NCI-H526 (cell line): Measurements from ENCODE around the gene SYNM.

Source experiments
- DNase-seq, 2 experiments: peaks; one replicate each; lab custom pipeline; 2025; lab: John Stamatoyannopoulos, UW

Gene SYNM

DNA sequence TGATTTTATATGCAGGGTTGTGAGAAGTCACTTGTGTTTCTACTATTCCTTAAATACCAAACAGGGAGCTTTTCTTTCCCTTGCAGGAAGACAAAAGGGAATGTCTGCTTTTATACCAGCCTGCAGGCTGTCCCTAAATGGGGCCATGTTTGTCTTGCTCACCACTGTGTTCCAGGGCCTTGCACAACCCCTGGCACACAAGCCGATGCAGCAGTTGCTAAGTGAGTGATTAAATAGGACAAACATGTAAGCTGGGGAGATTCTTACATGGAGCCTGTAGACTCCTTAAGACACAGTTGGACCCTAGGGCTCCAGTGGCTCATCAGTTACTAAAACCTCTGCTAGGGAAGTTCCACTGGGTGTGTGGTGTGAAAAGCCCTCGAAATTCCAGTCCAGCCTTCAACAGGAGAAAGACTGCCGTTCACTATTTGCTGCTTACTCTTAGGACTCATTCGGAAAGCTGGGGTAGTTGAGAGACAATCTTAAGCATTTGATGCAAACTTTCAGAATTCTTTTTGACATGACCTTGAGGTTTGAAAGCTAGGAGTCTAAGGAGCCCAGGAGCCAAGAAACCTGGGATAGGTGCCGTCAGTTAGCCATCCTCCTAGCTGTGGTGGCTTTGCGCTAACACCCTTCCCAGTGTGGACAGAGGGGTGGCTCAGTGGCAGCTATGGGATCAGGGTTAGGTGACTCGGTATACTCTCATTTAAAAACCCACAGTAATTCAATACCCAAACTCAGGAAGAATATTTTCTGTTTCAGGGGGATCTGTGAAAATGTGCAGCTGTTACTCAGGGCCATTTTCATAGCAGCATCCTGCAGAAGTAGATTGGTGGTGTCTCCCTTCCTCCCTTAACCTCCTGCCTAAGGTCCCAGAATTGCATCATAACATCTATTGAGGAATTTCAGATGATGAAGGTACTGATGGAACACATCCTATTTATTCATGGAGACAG, 39.1 kb downstream of the SYNM start:
- DNase-seq, result no peak

- no peak for DNase-seq
These were observed 40.1 kb downstream of the SYNM start for GRCh38 chr15:99145005-99145404.

GRCh38 chr15:99145778-99146177, 40.9 kb downstream of the SYNM start:
- DNase-seq, result no peak

DNA sequence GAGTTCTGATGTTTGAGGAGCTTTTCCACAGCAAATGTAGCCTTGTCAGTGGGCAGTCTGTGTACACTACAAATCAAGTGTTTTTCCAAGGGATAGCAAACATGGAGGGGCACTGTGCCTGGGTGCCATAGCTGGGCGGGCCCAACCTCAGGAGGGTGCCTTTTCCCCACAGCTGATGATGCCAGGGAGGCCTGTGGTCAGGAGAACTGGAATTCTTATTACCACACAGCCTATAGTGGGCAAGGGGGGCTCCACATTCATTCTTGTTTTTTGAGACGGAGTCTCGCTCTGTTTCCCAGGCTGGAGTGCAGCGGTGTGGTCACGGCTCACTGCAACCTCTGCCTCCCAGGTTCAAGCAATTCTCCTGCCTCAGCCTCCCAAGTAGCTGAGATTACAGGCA, 41.8 kb downstream of the SYNM start:
- DNase-seq, result no peak

- DNase-seq, result no peak
These were observed 44.0 kb downstream of the SYNM start for GRCh38 chr15:99148851-99149276.

DNA sequence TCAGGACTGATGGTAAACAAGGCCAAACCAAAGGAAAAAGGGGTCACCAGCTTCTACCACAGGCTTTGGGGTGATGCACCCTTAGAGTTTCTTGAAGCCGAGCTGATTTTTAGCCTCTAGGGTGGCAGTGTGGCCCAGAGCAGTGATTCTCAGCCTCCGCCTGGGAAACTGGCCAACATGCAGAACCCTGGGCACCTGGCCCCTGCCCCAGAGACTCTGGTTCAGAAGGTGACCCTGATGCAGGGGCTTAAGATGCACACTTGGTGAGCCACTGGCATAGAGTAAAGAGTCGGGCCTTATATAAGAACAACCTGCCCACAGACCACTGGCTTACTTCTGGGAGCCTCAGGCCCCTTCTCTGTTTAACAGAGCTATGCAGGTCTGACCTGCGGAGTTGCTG, 44.5 kb downstream of the SYNM start:
- no peak for DNase-seq

DNA sequence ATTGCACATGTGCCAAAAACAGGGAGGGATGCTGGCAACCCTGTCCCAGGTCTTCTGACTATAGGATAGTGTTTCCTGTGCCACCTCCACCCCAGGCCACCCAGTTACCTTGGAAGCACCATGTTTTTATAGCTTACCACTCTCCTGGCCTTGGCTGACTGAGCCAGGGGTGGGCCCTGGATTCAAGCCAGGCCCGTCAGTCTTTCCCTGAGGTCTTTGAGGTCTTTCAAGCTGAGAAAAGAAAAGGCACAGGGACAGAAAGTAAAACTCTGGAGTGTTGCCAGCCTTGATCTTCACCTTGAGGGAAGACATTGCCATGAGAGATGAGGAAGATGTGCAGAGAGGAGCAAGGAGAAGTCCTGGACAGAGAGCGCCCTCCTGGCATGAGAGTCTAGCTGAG, 46.3 kb downstream of the SYNM start:
- DNase-seq, result no peak

DNA sequence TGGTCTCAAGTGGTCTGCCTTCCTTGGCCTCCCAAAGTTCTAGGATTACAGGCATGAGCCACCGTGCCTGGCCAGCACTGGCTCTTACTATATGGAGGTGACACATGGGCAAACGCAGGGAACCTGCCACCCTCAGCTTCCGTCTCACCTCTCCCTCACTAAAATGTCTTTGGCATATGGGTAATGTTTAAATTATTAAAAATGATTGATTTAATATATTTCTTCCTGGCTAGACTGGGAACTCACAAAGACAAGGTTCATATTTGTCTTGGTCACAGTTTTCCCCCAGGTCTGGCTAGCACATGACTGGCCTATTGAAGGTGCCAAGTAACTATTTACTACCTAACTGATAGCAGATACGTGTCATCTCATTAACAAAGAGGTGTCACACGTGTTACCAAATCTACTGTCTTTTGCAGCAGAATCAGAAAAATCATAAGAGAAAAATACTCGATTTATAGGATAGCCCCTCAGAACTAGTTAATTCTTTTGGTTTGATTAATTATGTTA, 48.2 kb downstream of the SYNM start:
- no peak for DNase-seq

- DNase-seq, result no peak
These were observed 49.4 kb downstream of the SYNM start for GRCh38 chr15:99154271-99154670.

DNA sequence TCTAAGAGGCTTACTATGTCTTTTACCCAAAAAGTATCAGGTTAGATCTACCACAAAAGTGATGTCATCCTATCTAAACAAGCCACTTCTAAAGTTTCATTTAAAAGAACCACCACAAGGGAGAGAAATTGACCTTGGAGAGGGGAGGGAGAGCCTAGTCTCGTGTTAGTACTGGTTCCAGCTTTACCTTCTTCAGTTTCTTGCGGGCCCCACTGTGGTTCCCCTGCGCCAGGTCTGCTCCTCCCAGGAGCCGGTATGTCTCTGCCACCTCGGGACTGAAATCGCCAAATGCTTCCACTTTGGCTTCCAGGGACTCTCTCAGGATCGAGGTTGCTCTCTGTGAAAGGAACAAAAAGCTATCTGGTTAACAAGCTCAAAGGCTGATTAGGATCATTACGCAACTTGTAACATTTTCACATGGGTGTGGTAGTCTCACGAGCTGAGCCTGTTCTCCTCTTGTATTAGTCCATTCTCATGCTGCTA, 51.1 kb downstream of the SYNM start:
- no peak for DNase-seq

GRCh38 chr15:99157456-99157855, 52.6 kb downstream of the SYNM start:
- no peak for DNase-seq

DNA sequence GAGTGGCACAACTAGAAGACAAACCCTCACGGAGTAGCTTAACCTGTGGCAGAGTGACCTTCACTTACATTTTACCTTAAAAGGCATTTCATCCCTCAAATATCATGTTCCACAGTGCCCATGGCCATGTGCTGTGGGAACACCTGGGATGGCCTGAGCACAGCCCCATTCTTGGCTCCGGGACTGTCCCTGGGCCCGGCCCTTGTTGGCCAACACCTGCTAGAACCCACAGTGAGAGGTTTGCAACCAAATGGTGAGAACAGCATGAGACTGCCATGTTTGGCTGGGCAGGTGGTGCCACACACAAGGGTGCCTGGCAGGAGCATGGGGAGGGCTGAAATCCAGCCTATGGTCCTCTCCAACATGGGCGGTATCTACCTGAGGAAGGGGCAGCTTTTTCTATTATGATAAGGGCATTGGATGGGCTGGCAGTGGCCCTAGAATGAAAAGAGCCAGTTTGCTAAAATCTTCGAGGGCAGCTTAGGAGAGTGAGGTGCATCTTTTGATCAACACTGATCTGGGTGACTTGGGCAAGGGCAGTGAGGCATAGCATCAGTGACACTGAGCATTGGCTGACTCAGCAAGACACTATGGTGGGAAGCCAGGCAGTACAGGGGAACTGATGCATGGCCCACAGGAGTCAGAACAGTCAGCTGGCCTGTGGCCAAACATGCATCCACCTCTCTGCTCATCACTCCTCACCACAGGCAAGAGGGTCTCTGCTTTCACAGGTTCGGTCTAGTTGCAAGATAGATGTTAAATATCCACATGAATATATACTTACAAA, 53.9 kb downstream of the SYNM start:
- DNase-seq, result no peak

GRCh38 chr15:99163271-99164062, 58.6 kb downstream of the SYNM start:
- DNase-seq, result no peak

DNA sequence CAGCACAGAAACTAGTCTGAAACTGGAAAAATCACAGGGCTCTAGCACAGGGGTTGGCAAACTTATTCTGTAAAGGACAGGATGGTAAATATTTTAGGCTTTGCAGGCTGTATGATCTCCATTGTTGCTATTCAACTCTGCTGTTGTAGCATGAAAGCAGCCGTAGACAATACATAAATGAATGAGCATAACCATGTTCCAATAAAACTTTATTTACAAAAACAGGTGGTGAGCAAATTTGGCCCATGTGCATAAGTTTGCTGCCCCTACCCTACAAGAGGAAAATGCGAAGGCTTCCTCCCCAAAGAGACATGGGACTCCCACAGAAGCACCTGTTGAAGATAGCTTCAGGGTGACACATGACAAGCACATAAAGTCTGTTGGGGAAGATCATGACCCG, 59.2 kb downstream of the SYNM start:
- no peak for DNase-seq

- DNase-seq, result no peak
These were observed 60.3 kb downstream of the SYNM start for GRCh38 chr15:99165020-99165790.

DNA sequence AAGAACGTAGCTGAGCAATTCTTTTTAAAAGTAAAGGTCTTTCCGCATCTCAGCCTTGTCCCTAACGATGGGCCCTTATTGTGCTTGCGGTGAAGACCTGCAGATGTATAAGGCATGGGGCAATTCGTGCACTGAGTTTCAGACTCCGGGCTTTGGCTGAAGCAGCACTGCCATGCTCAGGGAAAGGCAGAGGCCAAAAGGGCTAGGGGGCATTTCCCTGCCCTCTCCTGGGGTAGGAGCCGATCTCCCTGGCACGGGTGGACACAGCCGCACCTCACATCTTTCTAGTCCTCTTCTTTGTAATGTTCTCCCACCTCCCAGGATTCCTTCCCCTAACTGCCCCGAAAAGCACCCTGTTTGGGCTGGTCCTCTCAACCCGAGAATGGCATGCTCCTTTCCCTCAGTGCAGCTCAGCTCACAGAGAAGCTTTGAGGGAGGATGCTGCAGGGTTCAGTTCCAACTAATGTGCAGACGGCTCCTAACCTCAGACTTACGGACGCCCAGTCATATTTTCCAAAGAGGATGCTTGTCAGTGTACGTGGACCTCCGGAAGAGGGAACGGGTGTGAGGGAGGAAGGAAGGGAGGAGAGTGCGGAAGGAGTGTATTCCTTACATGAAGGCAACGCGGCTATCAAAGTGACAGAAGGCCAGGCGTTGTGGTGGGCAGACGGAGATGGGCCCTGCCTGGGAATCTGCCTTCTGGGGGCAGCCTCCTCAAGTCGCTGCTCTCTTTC, 61.2 kb downstream of the SYNM start:
- DNase-seq, result no peak

- no peak for DNase-seq
These were observed 62.3 kb downstream of the SYNM start for GRCh38 chr15:99167201-99167600.

GRCh38 chr15:99167640-99168039, 62.8 kb downstream of the SYNM start:
- no peak for DNase-seq

- DNase-seq, result no peak
These were observed 64.0 kb downstream of the SYNM start for GRCh38 chr15:99168601-99169580.
